Stimulated activated effector memory CD8-positive, alpha-beta T cell treated with anti-CD3 and anti-CD28 coated beads, Interleukin-12 subunit alpha, Interleukin-12 subunit beta, amount 100 ng/mL, for 72 hours (primary cell): ENCODE results near the gene CYB561D1.

Source experiments
- ATAC-seq: fragments of 150-1000 bp; cut with Tn5 transposase; 2 replicates; pipeline ENCODE4 v1.10.0; 2021
- DNase-seq, 2 donors: peaks; one replicate each; pipeline ENCODE4 v3.0.0; 2021 to 2022; ENCODE audit warnings: low spot score in 2 of 2
- H3K27ac Mint-ChIP-seq: one replicate; pipeline ENCODE4 v1.8.0; 2022; ENCODE audit warnings: mild to moderate bottlenecking, mixed read lengths
- H3K36me3 Mint-ChIP-seq: one replicate; pipeline ENCODE4 v1.8.0; 2022; ENCODE audit warnings: mild to moderate bottlenecking, mixed read lengths
- H3K4me1 Mint-ChIP-seq: one replicate; pipeline ENCODE4 v1.8.0; 2022; ENCODE audit warnings: mixed read lengths
- H3K4me3 Mint-ChIP-seq: one replicate; pipeline ENCODE4 v1.8.0; 2022; ENCODE audit warnings: mild to moderate bottlenecking, mixed read lengths
- H3K9me3 Mint-ChIP-seq: one replicate; pipeline ENCODE4 v1.8.0; 2022; ENCODE audit warnings: mixed read lengths

The CYB561D1 gene

DNA sequence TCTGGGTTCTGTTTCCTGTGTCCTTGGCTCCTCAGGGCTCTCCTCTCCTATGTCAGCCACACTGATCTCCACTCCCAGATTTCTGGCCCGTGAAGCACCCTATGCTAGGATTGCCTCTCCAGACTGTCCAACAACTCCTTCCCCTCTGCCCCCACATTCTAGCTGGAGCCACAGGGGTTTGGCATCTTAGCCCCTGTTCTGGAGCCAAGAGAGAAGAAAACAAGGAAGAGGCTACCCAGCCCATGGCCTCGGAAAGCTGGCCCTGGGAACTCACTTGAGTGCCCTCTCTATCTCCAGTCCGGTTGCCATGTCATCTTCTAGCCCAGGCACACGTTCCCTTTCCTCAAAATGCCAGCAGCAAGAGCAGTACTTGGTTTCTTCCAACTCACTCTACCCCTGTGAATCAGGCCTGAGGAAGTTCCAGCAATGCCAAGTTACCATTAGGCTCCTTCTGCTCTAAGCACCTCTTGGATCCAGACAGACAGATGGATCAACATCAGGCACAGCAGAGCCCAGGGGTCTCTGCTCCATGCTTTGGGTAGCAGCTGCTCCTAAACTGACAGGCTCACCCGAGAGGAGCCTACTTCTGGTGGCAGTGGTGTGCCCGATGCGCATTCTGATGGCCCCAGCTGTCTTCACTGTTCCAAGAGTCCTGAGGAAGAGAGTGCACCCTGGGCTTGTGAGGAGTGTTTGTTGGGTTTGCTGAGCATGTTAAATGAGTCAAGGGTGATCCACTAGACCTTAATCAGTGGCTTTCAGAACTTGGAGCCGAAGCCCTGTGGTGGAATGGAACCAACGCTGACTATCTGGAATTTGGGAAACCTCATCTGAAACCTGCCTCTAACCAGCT is 34.2 kb downstream of the CYB561D1 start:
- Mint-ChIP-seq H3K9me3 (no peaks in the 10 kb centered on the region), H3K27ac (peak overlapping the region; percentile 20), H3K4me1 (peaks cover 20% of the 10 kb centered on the region), H3K4me3 (no peak overlapping the region), H3K36me3 (no peaks in the 10 kb centered on the region)
- DNase-seq = no peak
- no peak for ATAC-seq

DNA sequence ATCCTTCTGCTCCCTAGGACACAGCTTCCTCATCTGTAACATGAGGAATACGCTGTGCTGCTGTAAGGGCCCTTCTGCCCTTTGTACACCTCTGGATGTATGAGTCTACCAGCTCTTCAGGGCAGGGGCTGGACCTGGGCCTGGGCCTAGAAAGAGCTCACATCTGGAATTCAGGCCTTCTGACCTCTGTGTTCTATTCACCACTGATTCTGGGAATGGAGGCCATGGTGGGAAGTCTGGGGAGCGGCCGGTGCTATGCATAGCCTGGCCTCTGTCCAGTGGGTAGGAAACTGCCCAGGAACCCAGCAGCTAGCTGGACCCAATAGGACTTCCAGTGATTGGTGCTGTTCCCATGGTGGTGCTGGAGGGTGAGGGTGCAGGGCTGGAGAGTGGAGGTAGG is 34.8 kb downstream of the CYB561D1 start:
- DNase-seq (no peak), ATAC-seq (no peak)
- no peak overlapping the region for H3K4me3 Mint-ChIP-seq
- peaks cover 22% of the 10 kb centered on the region for H3K4me1 Mint-ChIP-seq
- H3K27ac Mint-ChIP-seq = peak overlapping the region; percentile 40
- H3K9me3 Mint-ChIP-seq = no peaks in the 10 kb centered on the region
- H3K36me3 Mint-ChIP-seq = no peaks in the 10 kb centered on the region

DNA sequence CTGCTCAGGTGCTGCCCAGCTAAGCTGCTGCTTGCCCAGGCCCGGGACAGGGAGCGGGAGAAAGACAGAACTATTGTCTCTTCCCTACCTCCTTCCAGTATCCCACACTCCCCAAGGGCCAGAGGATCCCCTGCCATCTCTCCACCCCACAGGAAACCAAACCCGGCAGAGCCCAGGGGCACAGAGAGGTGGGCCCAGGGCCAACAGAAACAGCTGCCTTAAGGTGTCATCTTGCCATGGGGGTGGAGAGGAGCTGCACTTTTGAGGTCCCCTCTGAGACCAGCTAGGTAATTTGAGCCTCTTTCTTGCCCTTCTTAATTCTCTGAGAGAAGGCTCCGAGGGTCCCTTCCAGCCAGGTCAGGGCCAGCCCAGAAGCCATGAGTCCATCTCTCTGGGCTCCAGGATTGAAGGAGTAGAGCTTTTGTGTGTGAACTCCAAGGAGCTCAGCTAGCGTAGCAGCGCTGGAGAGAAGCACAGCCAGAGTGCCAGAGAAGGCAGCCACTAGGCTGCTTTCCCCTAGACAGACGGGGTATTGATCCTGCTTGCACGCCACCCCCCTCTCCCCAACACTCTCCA is 36.1 kb downstream of the CYB561D1 start:
- Mint-ChIP-seq H3K9me3 (no peaks in the 10 kb centered on the region), H3K4me1 (peaks cover 22% of the 10 kb centered on the region), H3K36me3 (no peaks in the 10 kb centered on the region), H3K27ac (peak overlapping the region; percentile 40), H3K4me3 (no peak overlapping the region)
- no peak for DNase-seq
- ATAC-seq = no peak

DNA sequence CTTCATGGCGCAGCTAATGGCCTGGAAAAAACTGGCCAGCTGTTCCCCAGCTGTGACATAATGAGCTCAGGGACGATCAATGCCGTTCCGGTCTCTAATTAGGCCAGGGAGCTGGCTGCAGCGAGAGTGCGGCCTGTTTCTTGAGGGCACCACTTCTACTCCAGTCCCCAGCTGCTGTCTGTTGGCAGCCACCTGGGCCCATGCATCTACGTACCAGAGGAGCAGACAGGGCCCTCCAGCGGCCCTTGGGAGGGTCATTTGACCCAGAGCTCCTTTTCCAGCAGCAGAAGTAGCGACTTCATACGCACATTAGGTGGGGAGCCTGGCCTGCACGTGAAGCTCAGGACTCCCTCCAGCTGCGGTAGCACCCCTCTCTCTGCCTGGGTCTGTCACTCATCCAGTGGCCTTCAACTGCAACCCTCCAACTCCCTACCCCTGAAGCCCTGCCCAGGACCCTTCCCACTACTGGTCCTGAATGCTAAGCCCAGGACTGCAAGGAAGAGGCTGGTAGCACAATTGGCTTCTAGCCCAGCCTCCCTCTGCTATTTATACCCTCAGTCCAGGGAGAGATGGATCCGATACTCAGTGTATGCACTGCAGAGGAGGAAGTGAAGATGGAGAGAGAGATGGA is 36.7 kb downstream of the CYB561D1 start:
- Mint-ChIP-seq H3K9me3 (no peaks in the 10 kb centered on the region), H3K4me3 (no peak overlapping the region), H3K36me3 (no peaks in the 10 kb centered on the region), H3K27ac (peak overlapping the region; percentile 58), H3K4me1 (peaks cover 22% of the 10 kb centered on the region)
- no peak for DNase-seq
- no peak for ATAC-seq

DNA sequence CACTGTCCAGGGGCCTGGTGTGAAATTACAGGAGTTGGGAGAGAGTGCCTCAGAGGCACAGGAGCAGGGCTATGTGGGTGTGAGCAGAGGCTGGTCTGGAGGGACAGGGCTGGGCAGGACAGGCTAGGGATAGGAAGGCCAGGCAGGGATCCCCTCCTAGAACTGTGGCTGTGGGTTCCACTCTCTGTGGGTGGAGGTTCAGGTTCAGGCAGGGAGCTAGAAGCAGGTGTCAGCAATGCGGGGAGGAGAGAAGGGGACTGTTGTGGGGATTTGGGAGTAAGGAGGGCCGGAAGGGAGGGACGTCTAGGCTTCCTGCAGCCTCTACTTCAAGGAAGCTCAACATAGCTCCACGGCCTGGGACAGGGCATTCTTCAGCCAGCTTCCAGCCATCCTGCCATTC is 37.5 kb downstream of the CYB561D1 start:
- DNase-seq (no peak), ATAC-seq (no peak)
- Mint-ChIP-seq H3K4me1 (peaks cover 22% of the 10 kb centered on the region), H3K36me3 (no peaks in the 10 kb centered on the region), H3K4me3 (no peak overlapping the region), H3K27ac (peak overlapping the region; percentile 58), H3K9me3 (no peaks in the 10 kb centered on the region)

DNA sequence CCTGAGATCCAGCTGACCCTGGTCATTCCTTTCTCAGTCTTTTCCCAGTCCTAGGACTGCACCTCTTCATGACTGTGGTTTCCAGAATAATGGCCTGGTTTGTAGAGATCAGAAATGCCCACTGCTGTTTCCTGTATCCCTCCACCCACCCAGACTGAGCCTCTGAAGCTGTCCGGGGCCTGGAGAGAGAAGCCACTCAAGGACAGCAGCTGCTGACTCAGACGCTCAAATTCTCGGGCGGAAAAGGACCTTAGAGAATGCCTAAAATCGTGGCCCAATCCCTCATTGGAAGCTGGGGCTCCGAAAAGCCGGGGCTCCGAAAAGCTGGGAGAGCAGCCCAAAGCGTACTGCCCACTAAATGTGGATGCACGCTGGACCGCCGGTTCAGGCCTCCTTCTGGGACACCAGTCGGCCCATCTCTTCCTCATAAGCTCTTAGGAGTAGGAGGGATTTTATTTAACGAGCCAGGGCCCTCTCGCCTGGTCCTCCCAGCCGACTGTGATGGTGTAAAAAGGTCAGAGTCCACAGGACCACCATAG is 38.0 kb downstream of the CYB561D1 start:
- ATAC-seq (no peak), DNase-seq (no peak)
- peak overlapping the region; percentile 71 for H3K4me3 Mint-ChIP-seq
- H3K27ac Mint-ChIP-seq = peak overlapping the region; percentile 97
- no peaks in the 10 kb centered on the region for H3K36me3 Mint-ChIP-seq
- no peaks in the 10 kb centered on the region for H3K9me3 Mint-ChIP-seq
- peaks cover 22% of the 10 kb centered on the region for H3K4me1 Mint-ChIP-seq

DNA sequence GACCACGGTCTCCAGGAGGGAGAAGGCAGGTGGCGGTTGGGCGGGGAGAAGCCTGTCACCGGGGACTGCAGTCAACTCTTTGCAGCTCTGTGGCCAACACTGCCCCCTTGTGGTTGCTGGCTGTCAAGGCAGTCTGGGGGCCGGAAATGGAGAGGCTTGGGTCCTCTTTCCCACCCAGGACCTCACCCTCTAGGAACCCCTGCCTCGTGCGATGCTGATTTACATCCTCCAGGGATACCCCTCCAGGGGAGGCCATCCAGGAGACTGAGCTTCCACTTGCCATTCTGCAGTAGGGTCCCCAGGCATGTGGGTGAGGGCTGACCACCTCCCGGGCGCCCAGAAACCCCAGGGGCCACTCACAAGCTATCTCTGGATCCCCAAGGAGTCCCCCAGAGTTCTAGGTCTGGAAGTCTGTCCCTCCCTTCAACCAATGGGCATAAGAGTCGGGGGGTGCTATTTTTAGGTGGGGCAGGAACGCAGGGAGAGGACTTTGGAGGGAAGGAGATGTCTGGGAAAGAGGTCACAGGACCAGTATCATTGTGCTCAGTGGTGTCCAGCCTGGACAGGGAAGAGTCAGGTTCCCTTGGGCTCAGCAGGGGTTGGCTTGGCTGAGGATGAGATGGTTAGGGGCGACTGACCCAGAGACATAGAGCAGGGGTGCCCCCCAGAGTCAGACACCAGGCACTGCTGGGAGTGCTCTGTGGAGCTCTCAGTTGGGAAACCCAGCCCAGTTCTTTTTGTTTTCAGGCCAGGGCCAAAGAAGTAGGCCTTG is 38.7 kb downstream of the CYB561D1 start:
- peak; percentile 93 for ATAC-seq
- H3K9me3 Mint-ChIP-seq = no peaks in the 10 kb centered on the region
- peak overlapping the region; percentile 71 for H3K4me3 Mint-ChIP-seq
- H3K36me3 Mint-ChIP-seq = no peaks in the 10 kb centered on the region
- peak overlapping the region; percentile 97 for H3K27ac Mint-ChIP-seq
- peaks cover 22% of the 10 kb centered on the region for H3K4me1 Mint-ChIP-seq
- peak; percentile 94 to 97 for DNase-seq

DNA sequence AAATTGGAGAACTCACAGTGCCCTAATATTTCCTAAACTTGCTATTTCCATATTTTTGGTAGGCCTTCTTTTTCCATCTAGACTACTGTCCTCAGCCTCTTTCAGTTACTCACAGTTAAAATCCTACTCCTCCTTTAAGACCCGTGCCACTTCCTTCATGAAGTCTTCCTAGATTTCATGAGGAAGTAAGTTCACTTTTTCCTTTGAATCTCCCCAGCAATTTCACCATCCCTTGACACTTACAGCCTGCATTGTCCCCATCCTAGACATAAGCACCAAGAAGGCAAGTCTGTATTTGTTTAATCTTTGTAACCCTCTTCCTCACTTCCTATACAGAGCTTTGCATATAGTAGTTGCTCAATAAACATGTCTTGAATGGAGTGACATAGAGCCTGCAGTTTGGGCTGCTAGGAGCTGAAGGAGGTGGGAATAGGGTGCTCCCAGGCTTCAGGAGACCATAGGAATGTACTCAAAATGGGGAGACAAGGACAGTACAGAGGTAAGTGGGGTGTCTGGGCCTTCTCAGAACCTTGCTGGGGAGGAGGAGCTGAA is 40.5 kb downstream of the CYB561D1 start:
- no peaks in the 10 kb centered on the region for H3K36me3 Mint-ChIP-seq
- no peak for ATAC-seq
- H3K9me3 Mint-ChIP-seq = no peaks in the 10 kb centered on the region
- H3K4me1 Mint-ChIP-seq = peaks cover 22% of the 10 kb centered on the region
- DNase-seq = no peak
- H3K4me3 Mint-ChIP-seq = no peak overlapping the region
- no peak overlapping the region for H3K27ac Mint-ChIP-seq

DNA sequence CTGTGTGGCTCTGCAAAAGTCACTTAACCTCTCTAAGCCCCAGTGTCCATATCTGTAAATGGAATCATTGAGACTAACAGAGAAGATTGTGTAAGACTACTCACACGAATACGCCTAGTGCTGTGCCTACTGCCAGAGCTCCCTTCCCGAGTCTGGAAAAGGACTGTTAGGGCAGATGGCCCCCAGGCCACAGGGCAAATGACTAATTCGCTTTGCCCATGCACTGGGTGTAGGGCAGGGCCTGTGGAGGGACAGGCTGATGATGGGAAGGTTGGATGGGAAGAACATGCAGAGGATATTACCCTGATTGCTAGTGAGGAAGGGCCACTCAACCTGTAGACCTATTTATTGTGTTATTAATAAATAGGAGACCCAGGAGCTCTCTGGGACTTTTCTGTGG is 41.6 kb downstream of the CYB561D1 start:
- no peaks in the 10 kb centered on the region for H3K36me3 Mint-ChIP-seq
- H3K4me1 Mint-ChIP-seq = peaks cover 22% of the 10 kb centered on the region
- peak overlapping the region; percentile 38 for H3K27ac Mint-ChIP-seq
- no peaks in the 10 kb centered on the region for H3K9me3 Mint-ChIP-seq
- DNase-seq (no peak), ATAC-seq (no peak)
- H3K4me3 Mint-ChIP-seq = no peak overlapping the region

DNA sequence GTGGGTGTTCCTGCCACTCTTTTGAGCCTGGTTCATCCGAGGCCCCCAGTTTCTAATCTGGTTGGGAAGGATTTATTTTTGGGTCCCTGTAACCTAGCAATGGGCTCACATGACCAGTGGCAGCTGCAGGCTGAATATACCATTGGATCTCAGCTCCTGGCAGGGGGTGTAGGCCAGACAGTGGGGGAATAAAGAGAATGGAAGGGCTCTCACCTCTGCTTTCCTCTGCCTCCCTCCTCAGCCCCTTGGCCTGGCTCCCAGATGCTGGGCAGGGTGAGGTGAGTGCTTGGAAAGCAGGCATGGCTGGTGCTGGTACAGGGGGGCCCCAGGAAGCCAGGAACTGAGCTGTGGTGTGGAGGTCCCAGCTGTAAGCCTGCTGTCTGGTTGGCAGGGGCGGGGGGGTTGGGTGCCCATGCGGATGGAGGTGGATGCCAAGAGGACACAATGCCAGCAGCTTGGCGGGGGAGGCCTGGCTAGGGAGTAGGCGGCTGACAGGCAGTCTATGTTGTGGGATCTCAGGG is 42.1 kb downstream of the CYB561D1 start:
- H3K4me1 Mint-ChIP-seq = peaks cover 19% of the 10 kb centered on the region
- H3K36me3 Mint-ChIP-seq = no peaks in the 10 kb centered on the region
- ATAC-seq (no peak), DNase-seq (no peak)
- no peaks in the 10 kb centered on the region for H3K9me3 Mint-ChIP-seq
- H3K4me3 Mint-ChIP-seq = no peak overlapping the region
- peak overlapping the region; percentile 38 for H3K27ac Mint-ChIP-seq

DNA sequence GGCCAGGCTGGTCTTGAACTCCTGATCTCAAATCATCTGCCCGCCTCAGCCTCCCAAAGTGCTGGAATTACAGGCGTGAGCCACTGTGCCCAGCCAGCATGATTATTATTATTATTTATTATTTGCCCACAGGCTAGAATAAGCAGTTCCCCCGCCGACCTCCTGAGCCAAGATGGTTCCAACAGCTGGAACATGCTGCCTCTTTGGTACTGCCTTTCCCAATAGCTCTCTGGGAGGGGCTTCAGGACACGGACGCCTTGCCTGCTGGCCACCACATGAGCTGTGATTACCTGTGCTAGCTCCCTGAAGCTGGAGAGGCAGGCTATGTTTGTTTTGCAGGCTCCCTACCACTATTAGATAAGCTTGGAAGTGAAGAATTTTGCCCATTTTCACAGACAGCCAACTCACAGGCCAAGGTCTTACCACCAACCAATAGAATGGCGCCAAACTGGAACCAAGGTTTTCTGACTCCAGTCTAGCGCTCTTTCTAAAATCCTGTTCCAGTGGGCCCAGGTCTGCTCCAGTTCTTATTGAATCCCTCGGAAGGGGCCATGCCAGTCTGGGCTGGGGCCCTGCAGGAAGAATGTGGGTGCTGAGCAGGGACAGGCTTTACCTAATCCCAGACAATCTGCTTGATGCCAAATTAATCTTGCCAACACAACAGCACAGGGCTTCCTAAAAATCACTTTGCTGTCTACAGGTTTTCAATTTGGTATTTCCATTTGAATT is 43.7 kb downstream of the CYB561D1 start:
- H3K36me3 Mint-ChIP-seq = no peaks in the 10 kb centered on the region
- H3K27ac Mint-ChIP-seq = no peak overlapping the region
- no peak for DNase-seq
- no peaks in the 10 kb centered on the region for H3K9me3 Mint-ChIP-seq
- H3K4me1 Mint-ChIP-seq = peaks cover 6% of the 10 kb centered on the region
- no peak overlapping the region for H3K4me3 Mint-ChIP-seq
- no peak for ATAC-seq

DNA sequence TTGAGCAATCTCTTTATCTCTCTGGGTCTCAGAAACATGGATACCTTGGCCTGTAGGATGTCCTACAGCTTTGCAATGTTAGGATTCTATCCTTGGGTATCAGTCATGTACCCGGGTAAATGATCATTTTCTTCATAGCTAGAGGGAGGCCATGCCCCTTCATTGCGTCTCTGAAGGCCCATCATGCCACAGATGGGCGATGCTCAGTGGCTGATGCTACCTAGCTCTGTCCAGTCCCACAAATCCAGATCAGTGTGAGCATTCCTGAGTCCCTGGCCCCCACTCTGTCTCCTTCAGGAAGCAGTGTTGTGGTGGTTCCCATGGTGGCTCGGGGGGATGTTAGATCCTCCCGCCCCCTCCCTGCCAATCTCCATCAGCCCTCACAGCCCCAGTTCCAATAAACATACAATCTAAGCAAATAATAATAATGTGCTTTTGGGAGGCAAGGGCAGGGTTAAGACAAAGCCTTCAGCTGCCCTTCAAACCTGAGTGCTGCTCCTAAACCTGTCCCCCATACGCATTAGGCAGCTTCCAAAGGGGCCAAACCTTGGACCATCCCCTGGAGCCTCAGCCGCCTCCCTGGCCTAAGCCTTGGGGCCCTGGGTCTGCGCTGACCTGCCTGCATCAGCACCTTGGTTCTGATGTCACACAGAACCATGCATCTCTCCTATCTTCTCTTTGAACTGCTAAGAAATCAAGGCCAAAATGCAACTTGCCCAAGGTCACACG is 45.1 kb downstream of the CYB561D1 start:
- ATAC-seq (no peak), DNase-seq (no peak)
- Mint-ChIP-seq H3K27ac (no peak overlapping the region), H3K36me3 (no peaks in the 10 kb centered on the region), H3K4me3 (no peak overlapping the region), H3K9me3 (no peaks in the 10 kb centered on the region), H3K4me1 (no peaks in the 10 kb centered on the region)

DNA sequence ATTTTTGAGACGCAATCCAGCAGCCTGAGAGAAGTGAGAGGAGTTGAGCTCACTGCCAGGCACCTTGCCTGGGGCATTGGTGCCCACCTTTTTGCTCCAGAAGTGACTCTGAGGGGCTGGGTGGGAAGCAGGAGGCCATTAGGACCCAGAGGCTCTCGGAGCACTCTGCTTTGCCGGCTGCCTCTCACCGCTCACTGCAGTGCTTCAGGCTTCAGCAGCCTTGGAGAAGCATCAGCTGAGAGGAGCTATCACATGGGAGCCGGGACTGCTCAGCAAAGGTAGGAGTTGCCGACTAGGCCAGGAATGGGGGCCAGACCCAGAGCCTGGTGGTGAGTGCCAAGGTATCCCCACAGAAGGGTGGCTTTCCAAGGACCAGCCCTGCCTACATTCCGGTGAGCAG is 45.8 kb downstream of the CYB561D1 start, which contains the start of gene GPR61:
Gene GPR61, plus strand, starts transcription at position 197 of the 400 bp plus-strand sequence. CDS start 3,151 bp downstream, outside the sequence.
- H3K9me3 Mint-ChIP-seq = no peaks in the 10 kb centered on the region
- ATAC-seq = no peak
- no peak within 1 kb of the TSS for H3K27ac Mint-ChIP-seq
- no peak for DNase-seq
- H3K4me1 Mint-ChIP-seq = no peaks in the 10 kb centered on the region
- no peaks in the 10 kb centered on the region for H3K36me3 Mint-ChIP-seq
- H3K4me3 Mint-ChIP-seq = no peak within 1 kb of the TSS
